ENCODE results near the gene PELI2.

GRCh38 chr14:56309198-56309597 is 191.0 kb downstream of the PELI2 start:
- TF ChIP-seq CTCF (IDR thresholded peaks at IDR 0.05) (no peak), POLR2A (IDR thresholded peaks at IDR 0.05) (no peak)
